Tibial nerve (tissue), 4 donors: ENCODE data around the gene CGN.

Experiments
- EP300 ChIP-seq, 2 donors: sonication (generic); formaldehyde crosslinking; IDR thresholded peaks; one replicate each; pipeline ENCODE4 v1.6.1; 2017; ENCODE audit warnings: antibody characterized with exemption in 2 of 2, mild to moderate bottlenecking in 1 of 2
- POLR2A ChIP-seq, 2 donors: fragments of 450-650 bp; IDR thresholded peaks; one replicate each; pipeline ENCODE4 v1.6.1; 2017; ENCODE audit warnings: antibody characterized with exemption in 2 of 2, mild to moderate bottlenecking in 2 of 2, moderate library complexity in 2 of 2
- TF ChIP-seq, protein P1 (sequence below), 5 experiments: fragments of 200-600 bp in 3 of 5; fragments of 450-650 bp in 2 of 5; sonication (generic) in 3 of 5; IDR thresholded peaks; one replicate each; pipeline ENCODE4 v1.5.1; 2016 to 2019; ENCODE audit warnings: antibody characterized with exemption in 5 of 5, mild to moderate bottlenecking in 3 of 5, moderate library complexity in 2 of 5

DNA sequence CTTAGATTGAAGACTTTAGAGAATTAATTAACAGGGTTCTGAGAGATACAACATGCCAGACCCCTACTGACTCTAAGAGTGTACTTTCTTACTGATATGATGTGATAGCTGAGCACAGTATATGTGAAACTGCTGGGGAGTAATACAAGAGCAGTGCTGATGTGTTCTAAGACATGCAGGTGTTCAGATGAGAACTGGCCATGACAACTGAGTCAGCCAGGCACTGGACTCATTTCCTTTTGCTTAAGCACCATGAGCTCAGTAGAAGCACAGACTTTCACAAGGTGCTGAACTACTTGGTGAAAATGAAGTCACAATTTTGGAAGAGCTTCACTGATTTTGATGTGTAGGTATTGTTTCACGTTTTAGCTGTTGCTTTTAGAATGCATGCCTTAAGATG, 36.0 kb upstream of the CGN start:
- TF ChIP-seq, protein P1, sequence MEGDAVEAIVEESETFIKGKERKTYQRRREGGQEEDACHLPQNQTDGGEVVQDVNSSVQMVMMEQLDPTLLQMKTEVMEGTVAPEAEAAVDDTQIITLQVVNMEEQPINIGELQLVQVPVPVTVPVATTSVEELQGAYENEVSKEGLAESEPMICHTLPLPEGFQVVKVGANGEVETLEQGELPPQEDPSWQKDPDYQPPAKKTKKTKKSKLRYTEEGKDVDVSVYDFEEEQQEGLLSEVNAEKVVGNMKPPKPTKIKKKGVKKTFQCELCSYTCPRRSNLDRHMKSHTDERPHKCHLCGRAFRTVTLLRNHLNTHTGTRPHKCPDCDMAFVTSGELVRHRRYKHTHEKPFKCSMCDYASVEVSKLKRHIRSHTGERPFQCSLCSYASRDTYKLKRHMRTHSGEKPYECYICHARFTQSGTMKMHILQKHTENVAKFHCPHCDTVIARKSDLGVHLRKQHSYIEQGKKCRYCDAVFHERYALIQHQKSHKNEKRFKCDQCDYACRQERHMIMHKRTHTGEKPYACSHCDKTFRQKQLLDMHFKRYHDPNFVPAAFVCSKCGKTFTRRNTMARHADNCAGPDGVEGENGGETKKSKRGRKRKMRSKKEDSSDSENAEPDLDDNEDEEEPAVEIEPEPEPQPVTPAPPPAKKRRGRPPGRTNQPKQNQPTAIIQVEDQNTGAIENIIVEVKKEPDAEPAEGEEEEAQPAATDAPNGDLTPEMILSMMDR (IDR thresholded peaks at IDR 0.05), result no peak
- TF ChIP-seq POLR2A (IDR thresholded peaks at IDR 0.05) (no peak), EP300 (IDR thresholded peaks at IDR 0.05) (no peak)
